H1 (cell line): ENCODE results near the gene CXCR5. TPM values are rescaled to one million over a fixed set of nuclear protein-coding genes. Genes with fewer than 3 reads are reported as not detected.

Experiments used
- CBX8 ChIP-seq: fragments of 300-800, 300-1000 bp; sonication (generic); IDR thresholded peaks from 2 replicates; pipeline ENCODE4 v1.7.1; 2016; ENCODE audit warnings: low read depth, low read length, borderline replicate concordance
- E2F6 ChIP-seq: IDR thresholded peaks from 2 replicates; pipeline ENCODE4 v1.6.1; 2012; ENCODE audit warnings: inconsistent platforms
- RFX5 ChIP-seq: IDR thresholded peaks from 2 replicates; pipeline ENCODE4 v1.6.1; 2011; ENCODE audit warnings: low read depth, low read length, improper control_type of control experiment, borderline replicate concordance
- RNF2 ChIP-seq: fragments of 200-900, 300-1000 bp; sonication (generic); IDR thresholded peaks from 2 replicates; pipeline ENCODE4 v1.7.1; 2016; ENCODE audit warnings: borderline replicate concordance, low read depth, mild to moderate bottlenecking, antibody characterized with exemption, low read length; ENCODE audit not compliant: poor library complexity, severe bottlenecking; ENCODE audit errors: missing control alignments
- TEAD4 ChIP-seq: IDR thresholded peaks from 2 replicates; pipeline ENCODE4 v1.6.1; 2012; ENCODE audit warnings: low read depth, low read length, inconsistent platforms, mixed read lengths
- polyA plus RNA-seq, 7 experiments: library from polyadenylated mRNA; depleted of rRNA in 3 of 7; stranded (reverse) in 5 of 7; unstranded in 2 of 7; fragments of >200 nt in 5 of 7; fragments of 200-250 nt in 2 of 7; gene quantifications; 1 replicate in 5 of 7; 2 replicates in 1 of 7; 4 replicates in 1 of 7; pipeline versions ENCODE4 v1.2.1 to v1.2.3, GENCODE V29; 2011 to 2013; ENCODE audit warnings: missing spikeins in 2 of 7, mixed read lengths in 2 of 7
- total RNA-seq: library from RNA; stranded (reverse); fragmentation: NEBNext Ultra II Directional; extraction: Animal tissue kit (Norgen Biotek cat#: 25700); gene quantifications from 2 replicates; pipeline ENCODE4 v1.2.1, GENCODE V29; 2021
- TF ChIP-seq, protein P1 (sequence below), 3 experiments: IDR thresholded peaks; 1 replicate in 2 of 3; 2 replicates in 1 of 3; pipeline versions ENCODE4 v1.5.1 to v1.6.1; 2011; ENCODE audit warnings: low read length in 3 of 3, mild to moderate bottlenecking in 3 of 3, inconsistent platforms in 2 of 3, low read depth in 1 of 3, moderate library complexity in 1 of 3; ENCODE audit not compliant: insufficient read depth in 1 of 3; ENCODE audit errors: control extremely low read depth in 1 of 3

The CXCR5 gene
- total and polyA plus RNA-seq, 2 of the 8 experiments (the other 6 are each of a cell fraction or from before 2014, with no cell fraction given): not detected

DNA sequence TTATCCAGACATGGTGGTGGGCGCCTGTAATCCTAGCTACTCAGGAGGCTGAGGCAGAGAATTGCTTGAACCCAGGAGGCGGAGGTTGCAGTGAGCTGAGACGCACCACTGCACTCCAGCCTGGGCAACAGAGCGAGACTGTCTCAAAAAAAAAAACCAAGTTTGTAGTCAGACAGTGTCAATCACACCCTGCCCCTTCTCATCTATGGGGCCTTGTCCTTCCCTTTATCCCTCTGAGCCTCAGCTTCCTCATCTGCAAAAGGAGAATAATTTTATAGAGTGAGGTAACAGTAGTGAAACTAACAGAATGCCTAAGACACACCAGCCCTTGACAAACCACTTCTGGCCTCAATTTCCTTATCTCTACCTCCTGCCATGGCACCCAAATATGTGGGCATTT lies 31.3 kb downstream of the CXCR5 start (continued):
- TF ChIP-seq, protein P1, sequence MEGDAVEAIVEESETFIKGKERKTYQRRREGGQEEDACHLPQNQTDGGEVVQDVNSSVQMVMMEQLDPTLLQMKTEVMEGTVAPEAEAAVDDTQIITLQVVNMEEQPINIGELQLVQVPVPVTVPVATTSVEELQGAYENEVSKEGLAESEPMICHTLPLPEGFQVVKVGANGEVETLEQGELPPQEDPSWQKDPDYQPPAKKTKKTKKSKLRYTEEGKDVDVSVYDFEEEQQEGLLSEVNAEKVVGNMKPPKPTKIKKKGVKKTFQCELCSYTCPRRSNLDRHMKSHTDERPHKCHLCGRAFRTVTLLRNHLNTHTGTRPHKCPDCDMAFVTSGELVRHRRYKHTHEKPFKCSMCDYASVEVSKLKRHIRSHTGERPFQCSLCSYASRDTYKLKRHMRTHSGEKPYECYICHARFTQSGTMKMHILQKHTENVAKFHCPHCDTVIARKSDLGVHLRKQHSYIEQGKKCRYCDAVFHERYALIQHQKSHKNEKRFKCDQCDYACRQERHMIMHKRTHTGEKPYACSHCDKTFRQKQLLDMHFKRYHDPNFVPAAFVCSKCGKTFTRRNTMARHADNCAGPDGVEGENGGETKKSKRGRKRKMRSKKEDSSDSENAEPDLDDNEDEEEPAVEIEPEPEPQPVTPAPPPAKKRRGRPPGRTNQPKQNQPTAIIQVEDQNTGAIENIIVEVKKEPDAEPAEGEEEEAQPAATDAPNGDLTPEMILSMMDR (IDR thresholded peaks at IDR 0.05; ENCODE audit: control extremely low read depth in 1 of 3, insufficient read depth in 1 of 3, low read depth in 1 of 3, low read length in 3 of 3): no peak
- TF ChIP-seq CBX8 (no peak), E2F6 (no peak), TEAD4 (no peak), RNF2 (no peak), RFX5 (no peak)
